CD4-positive, alpha-beta memory T cell (primary cell): ENCODE data around the gene PLXNA4. TPM values are rescaled to one million over a fixed set of nuclear protein-coding genes. Genes with fewer than 3 reads are reported as not detected.

Source experiments
- CTCF ChIA-PET: fragments of 350-600 bp; sonication (Branson Sonifier 250); formaldehyde crosslinking; loops from one replicate; lab custom pipeline; 2021; ENCODE audit warnings: inconsistent platforms; ENCODE audit not compliant: partially characterized antibody; lab: Charles Lee
- POLR2A ChIA-PET: fragments of 350-600 bp; sonication (Branson Sonifier 250); formaldehyde crosslinking; loops from one replicate; lab custom pipeline; 2021; ENCODE audit not compliant: partially characterized antibody; lab: Charles Lee
- DNase-seq, 5 donors: peaks; one replicate each; pipeline versions ENCODE4 v3.0.0 to v3.0.0-alpha.2; 2020 to 2022; ENCODE audit warnings: mixed read lengths in 1 of 5
- H3K27ac ChIP-seq: one replicate; pipeline ENCODE4 v1.7.0; 2013; ENCODE audit warnings: low read depth, low read length
- H3K27me3 ChIP-seq: 2 replicates; pipeline ENCODE4 v1.7.0; 2013; ENCODE audit warnings: mild to moderate bottlenecking, low read length, moderate library complexity; ENCODE audit not compliant: insufficient read depth
- H3K36me3 ChIP-seq: 2 replicates; pipeline ENCODE4 v1.7.0; 2013; ENCODE audit warnings: mild to moderate bottlenecking, low read length, moderate library complexity; ENCODE audit not compliant: insufficient read depth
- H3K4me1 ChIP-seq: 2 replicates; pipeline ENCODE4 v1.7.0; 2013; ENCODE audit warnings: mild to moderate bottlenecking, low read length, moderate library complexity; ENCODE audit not compliant: insufficient read depth
- H3K4me3 ChIP-seq, 2 donors: one replicate each; pipeline ENCODE4 v1.7.0; 2013; ENCODE audit warnings: low read length in 2 of 2, mild to moderate bottlenecking in 1 of 2
- H3K9me3 ChIP-seq, 2 donors: one replicate each; pipeline ENCODE4 v1.7.0; 2013; ENCODE audit warnings: low read length in 2 of 2, control low read depth in 1 of 2; ENCODE audit not compliant: control insufficient read depth in 1 of 2
- H3K27ac Mint-ChIP-seq, 7 donors: one replicate each; pipeline ENCODE4 v1.8.0; 2020 to 2021; ENCODE audit warnings: mixed read lengths in 7 of 7, mild to moderate bottlenecking in 6 of 7, inconsistent platforms in 3 of 7, moderate library complexity in 3 of 7
- H3K27me3 Mint-ChIP-seq, 2 donors: one replicate each; pipeline ENCODE4 v1.8.0; 2020 to 2021; ENCODE audit warnings: mixed read lengths in 2 of 2
- H3K36me3 Mint-ChIP-seq, 2 donors: one replicate each; pipeline ENCODE4 v1.8.0; 2020 to 2021; ENCODE audit warnings: mixed read lengths in 2 of 2, inconsistent platforms in 1 of 2, mild to moderate bottlenecking in 1 of 2
- H3K4me1 Mint-ChIP-seq, 4 donors: one replicate each; pipeline ENCODE4 v1.8.0; 2020 to 2021; ENCODE audit warnings: mixed read lengths in 4 of 4, mild to moderate bottlenecking in 1 of 4
- H3K4me3 Mint-ChIP-seq, 8 donors: one replicate each; pipeline ENCODE4 v1.8.0; 2020 to 2021; ENCODE audit warnings: mixed read lengths in 8 of 8, mild to moderate bottlenecking in 7 of 8, moderate library complexity in 6 of 8, inconsistent platforms in 3 of 8
- H3K9me3 Mint-ChIP-seq, 8 donors: one replicate each; pipeline ENCODE4 v1.8.0; 2020 to 2021; ENCODE audit warnings: mixed read lengths in 8 of 8, mild to moderate bottlenecking in 5 of 8, inconsistent platforms in 3 of 8, moderate library complexity in 1 of 8
- intact Hi-C: fragments of 100-400 bp; cut with micrococcal nuclease; formaldehyde crosslinking; loops from one replicate; pipeline ENCODE4 v1.15.1; 2023
- polyA plus RNA-seq, 2 donors: library from polyadenylated mRNA; unstranded; fragments of 300-500 nt; fragmentation: Illumina TruSeq; gene quantifications; one replicate each; pipeline ENCODE4 v1.2.3, GENCODE V29; 2021
- total RNA-seq, 2 experiments: library from RNA; stranded (reverse); gene quantifications; one replicate each; pipeline ENCODE4 v1.2.3, GENCODE V29; 2021

The PLXNA4 gene
- total and polyA plus RNA-seq, 4 experiments from 2014 or later = 0.06 to 0.94 (median 0.58) TPM

- peaks cover 12 to 34% (median 21%) of the 10 kb centered on the region in 4 donors for H3K4me1 Mint-ChIP-seq
- POLR2A ChIA-PET = no interaction called here
- CTCF ChIA-PET = no interaction called here
Measured at GRCh38 chr7:132490474-132490873, 85.8 kb downstream of the PLXNA4 start.

DNA sequence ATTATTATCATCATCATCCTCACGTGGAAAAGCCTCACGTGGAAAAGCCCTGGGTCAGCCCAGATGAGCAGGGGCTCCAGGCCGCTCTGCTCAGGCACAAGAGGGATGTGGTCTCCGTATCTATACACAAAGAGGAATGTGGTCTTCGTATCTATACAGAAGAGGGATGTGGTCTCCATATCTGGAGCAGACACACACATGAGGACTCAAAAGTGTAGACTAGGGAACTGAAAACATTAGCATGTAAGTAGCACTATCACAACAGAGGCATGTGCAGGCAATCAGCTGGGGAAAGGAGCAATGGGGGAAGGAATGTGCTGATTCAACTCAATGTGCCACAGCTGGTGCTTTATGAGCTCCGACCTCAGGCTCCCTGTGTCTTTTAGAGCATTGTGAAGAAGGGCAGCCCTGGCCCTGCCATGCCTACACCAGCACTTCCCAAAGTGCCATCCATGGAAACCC, 86.5 kb downstream of the PLXNA4 start:
- Histone ChIP-seq H3K36me3 (no peaks in the 10 kb centered on the region), H3K27me3 (no peaks in the 10 kb centered on the region), H3K4me1 (peaks cover 27% of the 10 kb centered on the region), H3K9me3 (no peaks in the 10 kb centered on the region), H3K27ac (no peak overlapping the region), H3K4me3 (no peak overlapping the region)
- Mint-ChIP-seq H3K27me3 (peaks cover 0 to 5% of the 10 kb centered on the region in 2 donors), H3K27ac (peak overlapping the region in 1 of 7 donors; percentile 57), H3K4me1 (peaks cover 16 to 40% (median 26%) of the 10 kb centered on the region in 4 donors), H3K9me3 (no peaks in the 10 kb centered on the region), H3K36me3 (peaks cover 0 to 4% of the 10 kb centered on the region in 2 donors), H3K4me3 (no peak overlapping the region)
- no peak for DNase-seq
- intact Hi-C loops = no loop called here
- ChIA-PET CTCF (no interaction called here), POLR2A (no interaction called here)

More at GRCh38 chr7:132490474-132490873, 85.8 kb downstream of the PLXNA4 start:
- H3K27me3 Mint-ChIP-seq = peaks cover 0 to 5% of the 10 kb centered on the region in 2 donors
- H3K27ac ChIP-seq = no peak overlapping the region
- peaks cover 0 to 4% of the 10 kb centered on the region in 2 donors for H3K36me3 Mint-ChIP-seq
- H3K4me3 ChIP-seq = no peak overlapping the region
- no peak overlapping the region for H3K27ac Mint-ChIP-seq
- H3K36me3 ChIP-seq = no peaks in the 10 kb centered on the region
- no peaks in the 10 kb centered on the region for H3K9me3 ChIP-seq
- H3K4me1 ChIP-seq = peaks cover 21% of the 10 kb centered on the region
- no peaks in the 10 kb centered on the region for H3K27me3 ChIP-seq
- intact Hi-C loops = no loop called here
- no peak for DNase-seq
- no peak overlapping the region for H3K4me3 Mint-ChIP-seq
- no peaks in the 10 kb centered on the region for H3K9me3 Mint-ChIP-seq

DNA sequence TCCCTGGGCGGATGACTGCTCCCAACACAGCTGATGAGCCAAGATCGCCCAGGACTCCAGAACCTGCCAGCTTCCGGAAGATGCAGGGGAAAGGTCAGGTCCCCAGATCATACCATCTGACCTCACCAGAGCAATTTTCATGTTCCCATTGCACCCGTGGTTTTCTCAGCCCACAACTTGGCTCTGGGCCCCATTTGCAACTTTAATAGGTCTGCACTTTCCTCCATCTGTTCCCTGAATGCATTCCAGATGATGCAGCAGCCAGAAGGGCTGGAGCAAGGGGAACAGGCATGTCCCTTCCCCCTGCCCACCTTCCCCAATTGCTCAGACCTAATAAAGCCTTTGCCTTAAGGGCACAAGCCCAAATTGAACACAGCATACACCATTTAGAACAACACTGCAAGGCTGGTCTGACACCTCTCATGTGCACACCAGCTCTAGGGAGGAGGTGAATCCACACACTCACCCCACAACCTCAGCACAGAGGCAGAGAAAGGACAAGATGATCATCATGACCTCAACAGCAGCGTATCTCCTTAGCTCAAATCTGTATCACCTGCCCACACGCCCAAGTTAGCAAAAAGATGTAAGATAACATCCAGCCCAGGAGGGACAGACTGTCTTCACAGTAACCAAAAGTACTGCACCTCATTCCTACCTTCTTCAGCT, 87.5 kb downstream of the PLXNA4 start:
- peak overlapping the region in 1 of 7 donors; percentile 37 for H3K27ac Mint-ChIP-seq
- H3K4me3 Mint-ChIP-seq = peak overlapping the region in 1 of 8 donors; percentile 49
- ChIA-PET POLR2A (no interaction called here), CTCF (no interaction called here)
- H3K4me1 Mint-ChIP-seq = peaks cover 18 to 48% (median 30%) of the 10 kb centered on the region in 4 donors
- intact Hi-C loops = no loop called here
- H3K9me3 Mint-ChIP-seq = no peaks in the 10 kb centered on the region
- peaks cover 0 to 4% of the 10 kb centered on the region in 2 donors for H3K36me3 Mint-ChIP-seq
- no peaks in the 10 kb centered on the region for H3K9me3 ChIP-seq
- peaks cover 0 to 5% of the 10 kb centered on the region in 2 donors for H3K27me3 Mint-ChIP-seq
- H3K27ac ChIP-seq = no peak overlapping the region
- no peak for DNase-seq
- H3K4me3 ChIP-seq = no peak overlapping the region
- H3K4me1 ChIP-seq = peaks cover 30% of the 10 kb centered on the region
- no peaks in the 10 kb centered on the region for H3K27me3 ChIP-seq
- no peaks in the 10 kb centered on the region for H3K36me3 ChIP-seq

GRCh38 chr7:132486274-132486610, 90.0 kb downstream of the PLXNA4 start:
- ChIA-PET POLR2A (interaction anchor here (1.4 kb wide), 1 partner anchor 55 kb away, joined by 6 read pairs; no protein-coding TSS in a partner anchor), CTCF (interaction anchor here (1.0 to 1.3 kb wide), 2 partner anchors 90 to 166 kb away, joined by 3 to 4 read pairs; no protein-coding TSS in a partner anchor)
- no peak for DNase-seq
- Mint-ChIP-seq H3K36me3 (peaks cover 0 to 4% of the 10 kb centered on the region in 2 donors), H3K27ac (peak overlapping the region in 5 of 7 donors; percentile 43 to 89 (median 82)), H3K4me3 (peak overlapping the region in 3 of 8 donors; percentile 5 to 78 (median 23)), H3K27me3 (peaks cover 0 to 5% of the 10 kb centered on the region in 2 donors), H3K4me1 (peaks cover 18 to 50% (median 32%) of the 10 kb centered on the region in 4 donors), H3K9me3 (no peaks in the 10 kb centered on the region)
- Histone ChIP-seq H3K27ac (no peak overlapping the region), H3K27me3 (no peaks in the 10 kb centered on the region), H3K4me1 (peaks cover 30% of the 10 kb centered on the region), H3K4me3 (no peak overlapping the region), H3K9me3 (no peaks in the 10 kb centered on the region), H3K36me3 (no peaks in the 10 kb centered on the region)
- intact Hi-C loops = no loop called here

GRCh38 chr7:132485600-132486273, 90.5 kb downstream of the PLXNA4 start:
- H3K4me1 ChIP-seq = peaks cover 30% of the 10 kb centered on the region
- intact Hi-C loops = loop anchor here (2.0 kb wide), 1 partner anchor 55 kb away; no protein-coding TSS in a partner anchor

DNA sequence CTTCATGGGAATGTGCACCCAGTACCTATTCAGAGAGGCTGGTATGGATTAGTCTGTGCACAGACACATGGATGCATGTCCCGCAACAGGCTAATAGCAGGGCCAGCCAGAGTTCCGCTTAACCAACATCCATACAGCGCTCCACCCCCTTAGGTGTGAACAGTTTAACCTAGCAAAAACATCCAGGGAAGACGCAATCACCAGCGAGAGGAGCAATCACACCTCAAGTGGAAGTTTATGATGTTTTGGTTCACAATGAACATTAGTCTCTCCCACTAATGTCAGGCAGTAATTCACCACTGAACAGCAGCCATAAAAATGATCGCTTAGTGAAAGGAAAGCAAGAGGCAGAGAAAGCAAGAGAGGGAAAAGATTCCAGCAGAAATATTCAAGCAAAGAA, 91.1 kb downstream of the PLXNA4 start:
- CTCF ChIA-PET = interaction anchor here (1.3 kb wide), 1 partner anchor 89 kb away, joined by 4 read pairs; no protein-coding TSS in a partner anchor
- Mint-ChIP-seq H3K4me1 (peaks cover 18 to 50% (median 32%) of the 10 kb centered on the region in 4 donors), H3K27me3 (peaks cover 0 to 5% of the 10 kb centered on the region in 2 donors), H3K4me3 (peak overlapping the region in 5 of 8 donors; percentile 25 to 81 (median 74)), H3K27ac (peak overlapping the region in 5 of 7 donors; percentile 57 to 87 (median 78)), H3K9me3 (no peaks in the 10 kb centered on the region), H3K36me3 (peaks cover 0 to 4% of the 10 kb centered on the region in 2 donors)
- H3K9me3 ChIP-seq = no peaks in the 10 kb centered on the region
- H3K27me3 ChIP-seq = no peaks in the 10 kb centered on the region
- POLR2A ChIA-PET = interaction anchor here (1.4 kb wide), 1 partner anchor 54 kb away, joined by 6 read pairs; no protein-coding TSS in a partner anchor
- peaks cover 30% of the 10 kb centered on the region for H3K4me1 ChIP-seq
- no peak overlapping the region for H3K4me3 ChIP-seq
- no peak overlapping the region for H3K27ac ChIP-seq
- H3K36me3 ChIP-seq = no peaks in the 10 kb centered on the region
- no peak for DNase-seq
- intact Hi-C loops = loop anchor here (2.0 kb wide), 1 partner anchor 54 kb away; no protein-coding TSS in a partner anchor

More at GRCh38 chr7:132485600-132486273, 90.5 kb downstream of the PLXNA4 start:
- no peaks in the 10 kb centered on the region for H3K27me3 ChIP-seq
- no peak overlapping the region for H3K27ac ChIP-seq
- H3K36me3 ChIP-seq = no peaks in the 10 kb centered on the region
- peak; percentile 66 to 80 (median 78) for DNase-seq
- peaks cover 0 to 4% of the 10 kb centered on the region in 2 donors for H3K36me3 Mint-ChIP-seq
- H3K9me3 ChIP-seq = no peaks in the 10 kb centered on the region
- ChIA-PET POLR2A (interaction anchor here (1.4 kb wide), 1 partner anchor 55 kb away, joined by 6 read pairs; no protein-coding TSS in a partner anchor), CTCF (interaction anchor here (1.0 to 1.3 kb wide), 2 partner anchors 90 to 165 kb away, joined by 3 to 4 read pairs; no protein-coding TSS in a partner anchor)
- peak overlapping the region; percentile 26 to 81 (median 56) for H3K4me3 Mint-ChIP-seq
- H3K4me1 Mint-ChIP-seq = peaks cover 18 to 50% (median 32%) of the 10 kb centered on the region in 4 donors
- peak overlapping the region; percentile 10 to 90 (median 84) for H3K27ac Mint-ChIP-seq
- no peak overlapping the region for H3K4me3 ChIP-seq
- peaks cover 0 to 5% of the 10 kb centered on the region in 2 donors for H3K27me3 Mint-ChIP-seq
- H3K9me3 Mint-ChIP-seq = no peaks in the 10 kb centered on the region
